Naive thymus-derived CD4-positive, alpha-beta T cell (primary cell): Measurements from ENCODE around the gene BRSK1. TPM values are rescaled to one million over a fixed set of nuclear protein-coding genes. Genes with fewer than 3 reads are reported as not detected.
A peak's percentile ranks its signal among the peaks of the same experiment; 100 is the strongest.

ENCODE experiments used
- ATAC-seq: fragments of 150-1000 bp; cut with Tn5 transposase; 2 replicates; pipeline ENCODE4 v1.10.0; 2021; ENCODE audit warnings: mild to moderate bottlenecking, moderate library complexity
- CTCF ChIA-PET: fragments of 350-600 bp; sonication (Branson Sonifier 250); formaldehyde crosslinking; loops from one replicate; lab custom pipeline; 2021; ENCODE audit warnings: antibody characterized with exemption; lab: Charles Lee
- POLR2A ChIA-PET: fragments of 350-600 bp; sonication (Branson Sonifier 250); formaldehyde crosslinking; loops from one replicate; lab custom pipeline; 2021; ENCODE audit warnings: antibody characterized with exemption, inconsistent platforms; lab: Charles Lee
- DNase-seq, 9 donors: peaks; one replicate each; pipeline versions ENCODE4 v3.0.0 to v3.0.0-alpha.2; 2020 to 2022; ENCODE audit warnings: mixed read lengths in 1 of 9
- H3K27ac ChIP-seq: one replicate; pipeline ENCODE4 v1.7.0; 2013; ENCODE audit warnings: mild to moderate bottlenecking, low read depth, low read length, moderate library complexity
- H3K27me3 ChIP-seq, 2 donors: one replicate each; pipeline ENCODE4 v1.7.0; 2013; ENCODE audit warnings: low read length in 2 of 2, mild to moderate bottlenecking in 2 of 2, moderate library complexity in 2 of 2; ENCODE audit not compliant: control insufficient read depth in 2 of 2, insufficient read depth in 2 of 2
- H3K36me3 ChIP-seq, 3 experiments: 1 replicate in 2 of 3; 2 replicates in 1 of 3; pipeline ENCODE4 v1.7.0; 2013; ENCODE audit warnings: low read length in 3 of 3, mild to moderate bottlenecking in 3 of 3, moderate library complexity in 1 of 3; ENCODE audit not compliant: insufficient read depth in 3 of 3, control insufficient read depth in 2 of 3
- H3K4me1 ChIP-seq, 2 donors: one replicate each; pipeline ENCODE4 v1.7.0; 2013; ENCODE audit warnings: low read length in 2 of 2, mild to moderate bottlenecking in 2 of 2, moderate library complexity in 1 of 2; ENCODE audit not compliant: control insufficient read depth in 2 of 2, insufficient read depth in 2 of 2
- H3K4me3 ChIP-seq: 2 replicates; pipeline ENCODE4 v1.7.0; 2013; ENCODE audit warnings: mild to moderate bottlenecking, low read length
- H3K9me3 ChIP-seq, 3 experiments: 1 replicate in 2 of 3; 2 replicates in 1 of 3; pipeline ENCODE4 v1.7.0; 2013; ENCODE audit warnings: low read length in 3 of 3; ENCODE audit not compliant: control insufficient read depth in 2 of 3
- H3K27ac Mint-ChIP-seq, 9 donors: one replicate each; pipeline ENCODE4 v1.8.0; 2020 to 2022; ENCODE audit warnings: mixed read lengths in 9 of 9, mild to moderate bottlenecking in 8 of 9, moderate library complexity in 5 of 9, inconsistent platforms in 2 of 9
- H3K27me3 Mint-ChIP-seq, 5 donors: one replicate each; pipeline ENCODE4 v1.8.0; 2021 to 2022; ENCODE audit warnings: mixed read lengths in 5 of 5, mild to moderate bottlenecking in 1 of 5
- H3K36me3 Mint-ChIP-seq, 5 donors: one replicate each; pipeline ENCODE4 v1.8.0; 2020 to 2022; ENCODE audit warnings: mixed read lengths in 5 of 5, mild to moderate bottlenecking in 3 of 5, inconsistent platforms in 1 of 5
- H3K4me1 Mint-ChIP-seq, 7 donors: one replicate each; pipeline ENCODE4 v1.8.0; 2020 to 2022; ENCODE audit warnings: mixed read lengths in 7 of 7, mild to moderate bottlenecking in 3 of 7, inconsistent platforms in 1 of 7
- H3K4me3 Mint-ChIP-seq, 10 donors: one replicate each; pipeline ENCODE4 v1.8.0; 2020 to 2022; ENCODE audit warnings: mild to moderate bottlenecking in 10 of 10, mixed read lengths in 10 of 10, moderate library complexity in 6 of 10, inconsistent platforms in 2 of 10
- H3K9me3 Mint-ChIP-seq, 11 donors: one replicate each; pipeline ENCODE4 v1.8.0; 2020 to 2022; ENCODE audit warnings: mixed read lengths in 11 of 11, mild to moderate bottlenecking in 4 of 11, inconsistent platforms in 1 of 11, moderate library complexity in 1 of 11
- intact Hi-C, 2 donors: fragments of 100-400 bp; cut with micrococcal nuclease; formaldehyde crosslinking; loops; one replicate each; pipeline ENCODE4 v1.15.1; 2023
- polyA plus RNA-seq, 2 donors: library from polyadenylated mRNA; unstranded; fragments of 300-500 nt; fragmentation: Illumina TruSeq; gene quantifications; one replicate each; pipeline ENCODE4 v1.2.3, GENCODE V29; 2021
- total RNA-seq, 6 experiments: library from RNA in 5 of 6; stranded (reverse) in 5 of 6; gene quantifications; 1 replicate in 5 of 6; 2 replicates in 1 of 6; pipeline ENCODE4 v1.2.3 and lab custom pipeline; 2021 to 2026

BRSK1 gene
- total and polyA plus RNA-seq, 7 experiments from 2014 or later: 0.41 to 6.3 (median 3.4) TPM; not detected in 2

DNA sequence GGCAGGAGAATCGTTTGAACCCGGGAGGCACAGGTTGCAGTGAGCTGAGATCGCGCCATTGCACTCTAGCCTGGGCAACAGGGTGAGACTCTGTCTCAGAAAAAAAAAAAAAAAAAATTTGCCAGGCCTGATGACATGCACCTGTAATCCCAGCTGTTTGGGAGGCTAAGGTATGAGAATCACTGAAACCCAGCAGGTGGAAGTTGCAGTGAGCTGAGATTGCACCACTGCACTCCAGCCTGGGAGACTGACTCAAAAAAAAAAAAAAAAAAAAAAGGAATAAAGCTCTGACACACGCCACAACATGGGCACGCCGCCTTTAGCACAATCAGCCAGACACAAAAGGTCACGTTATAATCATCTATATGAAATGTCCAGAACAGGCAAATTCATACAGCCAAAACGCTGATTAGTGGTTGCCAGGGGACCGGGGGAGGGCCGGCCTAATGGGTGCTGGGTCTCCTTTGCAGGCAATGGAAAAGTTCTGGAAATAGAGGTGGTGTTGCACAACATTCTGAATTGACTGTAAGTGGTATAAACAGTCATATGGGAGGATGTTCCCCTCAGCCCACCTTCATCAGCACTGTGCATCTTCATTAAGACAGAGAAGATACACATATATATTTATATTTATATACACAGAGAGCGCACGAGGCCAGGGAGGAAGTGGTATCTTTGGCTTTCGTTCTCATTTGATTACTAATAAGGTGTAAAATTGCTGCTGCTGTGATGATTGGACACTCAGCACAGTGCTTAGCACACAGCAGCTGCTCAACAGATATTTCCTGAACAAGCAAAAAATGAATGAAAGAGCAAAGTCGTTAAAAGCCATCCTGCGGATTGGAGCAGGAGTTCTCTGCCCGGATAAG is 7.7 kb upstream of the BRSK1 start:
- intact Hi-C loops: no loop called here
- DNase-seq (no peak), ATAC-seq (no peak)
- CTCF ChIA-PET: interaction anchor here (0.7 kb wide), 1 partner anchor 42 kb away, joined by 3 read pairs; no protein-coding TSS in a partner anchor
- POLR2A ChIA-PET: interaction anchor here (0.6 to 8.2 kb wide), 2 partner anchors 19 to 230 kb away, joined by 3 to 156 read pairs; partner anchors contain the start of gene PPP6R1
- no peaks in the 10 kb centered on the region for H3K9me3 ChIP-seq
- H3K36me3 Mint-ChIP-seq: peaks cover 5 to 41% (median 13%) of the 10 kb centered on the region in 5 donors
- peaks cover 12 to 33% (median 28%) of the 10 kb centered on the region in 7 donors for H3K4me1 Mint-ChIP-seq
- H3K4me3 ChIP-seq: no peak overlapping the region
- no peaks in the 10 kb centered on the region for H3K27me3 Mint-ChIP-seq
- peaks cover 6 to 32% of the 10 kb centered on the region in 2 donors for H3K4me1 ChIP-seq
- H3K36me3 ChIP-seq: peaks cover 0 to 58% (median 0%) of the 10 kb centered on the region in 3 experiments
- H3K27ac ChIP-seq: no peak overlapping the region
- peak overlapping the region in 2 of 10 donors; percentile 25 to 50 for H3K4me3 Mint-ChIP-seq
- H3K27me3 ChIP-seq: no peaks in the 10 kb centered on the region
- peaks cover 0 to 1% (median 0%) of the 10 kb centered on the region in 11 donors for H3K9me3 Mint-ChIP-seq
- peak overlapping the region in 2 of 9 donors; percentile 42 to 65 for H3K27ac Mint-ChIP-seq

DNA sequence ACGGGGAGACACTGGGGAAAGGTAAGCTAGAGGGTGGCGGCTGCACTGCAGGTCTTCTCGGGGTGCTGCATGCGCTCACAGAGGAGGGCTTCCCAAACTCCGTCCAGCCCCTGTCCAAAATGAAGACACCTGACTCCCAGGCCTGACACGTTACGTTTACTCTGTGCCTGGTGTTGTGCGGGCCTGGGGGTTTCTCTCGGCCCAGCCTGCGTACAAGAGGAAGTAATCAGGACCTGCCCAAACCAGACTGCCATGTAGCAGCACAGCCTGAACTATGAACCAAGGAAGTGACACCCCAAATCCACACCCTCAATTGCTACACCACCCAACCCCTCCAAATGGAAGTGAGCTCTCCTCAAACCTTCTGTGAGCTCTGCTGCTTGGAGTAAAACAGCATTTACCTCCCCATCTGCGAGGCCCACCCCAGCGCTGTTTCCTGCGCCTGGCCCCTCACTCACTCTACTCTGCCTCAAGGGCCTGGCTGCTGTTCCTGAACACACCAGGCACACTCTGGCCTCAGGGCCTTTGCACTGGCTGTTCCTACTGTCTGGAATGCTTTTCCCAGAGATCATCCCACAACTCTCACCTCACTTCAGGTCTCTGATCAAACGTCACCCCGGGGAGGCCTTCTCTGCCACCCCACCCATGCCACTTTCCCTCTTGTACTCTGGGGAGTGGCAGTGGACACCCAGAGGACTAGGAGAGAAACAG is 6.9 kb upstream of the BRSK1 start:
- peaks cover 6 to 32% of the 10 kb centered on the region in 2 donors for H3K4me1 ChIP-seq
- Mint-ChIP-seq H3K27me3 (no peaks in the 10 kb centered on the region), H3K36me3 (peaks cover 5 to 41% (median 13%) of the 10 kb centered on the region in 5 donors), H3K4me3 (peak overlapping the region in 4 of 10 donors; percentile 16 to 58 (median 37)), H3K4me1 (peaks cover 12 to 37% (median 32%) of the 10 kb centered on the region in 7 donors), H3K27ac (peak overlapping the region in 6 of 9 donors; percentile 40 to 80 (median 52)), H3K9me3 (peaks cover 0 to 1% (median 0%) of the 10 kb centered on the region in 11 donors)
- H3K27ac ChIP-seq: no peak overlapping the region
- ChIA-PET CTCF (no interaction called here), POLR2A (interaction anchor here (0.5 to 8.2 kb wide), 2 partner anchors 19 to 177 kb away, joined by 3 to 156 read pairs; partner anchors contain the start of gene PPP6R1)
- no peaks in the 10 kb centered on the region for H3K9me3 ChIP-seq
- no peak for DNase-seq
- H3K4me3 ChIP-seq: no peak overlapping the region
- intact Hi-C loops: no loop called here
- ATAC-seq: no peak
- no peaks in the 10 kb centered on the region for H3K27me3 ChIP-seq
- H3K36me3 ChIP-seq: peaks cover 0 to 52% (median 0%) of the 10 kb centered on the region in 3 experiments

DNA sequence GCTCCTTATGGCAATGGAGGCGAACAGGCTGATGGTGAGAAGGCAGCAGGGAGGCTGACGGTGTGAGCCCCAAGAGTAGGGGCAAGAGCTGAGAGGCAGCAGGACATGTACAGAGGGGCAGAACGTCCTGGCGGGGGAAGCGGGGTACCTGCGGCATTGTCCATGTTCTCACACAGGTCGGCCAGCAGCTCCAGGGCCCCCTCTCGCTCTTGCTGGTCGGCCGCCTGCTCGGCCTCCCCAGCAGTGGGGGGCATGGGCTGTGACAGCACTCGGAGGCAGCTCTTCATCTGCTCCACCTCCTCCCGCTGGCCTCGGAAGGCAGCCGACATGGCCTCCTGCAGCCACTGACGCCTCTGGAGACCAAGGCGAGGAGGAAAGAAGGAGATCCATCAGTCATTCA is 6.3 kb upstream of the BRSK1 start:
- H3K4me1 ChIP-seq: peaks cover 6 to 32% of the 10 kb centered on the region in 2 donors
- no peaks in the 10 kb centered on the region for H3K27me3 ChIP-seq
- DNase-seq: no peak
- no peaks in the 10 kb centered on the region for H3K27me3 Mint-ChIP-seq
- H3K9me3 ChIP-seq: no peaks in the 10 kb centered on the region
- peaks cover 0 to 35% (median 10%) of the 10 kb centered on the region in 5 donors for H3K36me3 Mint-ChIP-seq
- peaks cover 12 to 38% (median 32%) of the 10 kb centered on the region in 7 donors for H3K4me1 Mint-ChIP-seq
- CTCF ChIA-PET: no interaction called here
- H3K4me3 Mint-ChIP-seq: peak overlapping the region in 4 of 10 donors; percentile 21 to 58 (median 50)
- H3K36me3 ChIP-seq: peaks cover 0 to 47% (median 0%) of the 10 kb centered on the region in 3 experiments
- peaks cover 0 to 1% (median 0%) of the 10 kb centered on the region in 11 donors for H3K9me3 Mint-ChIP-seq
- H3K4me3 ChIP-seq: no peak overlapping the region
- H3K27ac Mint-ChIP-seq: peak overlapping the region in 5 of 9 donors; percentile 40 to 80 (median 61)
- no peak overlapping the region for H3K27ac ChIP-seq
- no peak for ATAC-seq
- intact Hi-C loops: no loop called here
- POLR2A ChIA-PET: interaction anchor here (0.5 to 8.2 kb wide), 3 partner anchors 20 to 176 kb away, joined by 3 to 156 read pairs (median 5); partner anchors contain the start of gene PPP6R1

DNA sequence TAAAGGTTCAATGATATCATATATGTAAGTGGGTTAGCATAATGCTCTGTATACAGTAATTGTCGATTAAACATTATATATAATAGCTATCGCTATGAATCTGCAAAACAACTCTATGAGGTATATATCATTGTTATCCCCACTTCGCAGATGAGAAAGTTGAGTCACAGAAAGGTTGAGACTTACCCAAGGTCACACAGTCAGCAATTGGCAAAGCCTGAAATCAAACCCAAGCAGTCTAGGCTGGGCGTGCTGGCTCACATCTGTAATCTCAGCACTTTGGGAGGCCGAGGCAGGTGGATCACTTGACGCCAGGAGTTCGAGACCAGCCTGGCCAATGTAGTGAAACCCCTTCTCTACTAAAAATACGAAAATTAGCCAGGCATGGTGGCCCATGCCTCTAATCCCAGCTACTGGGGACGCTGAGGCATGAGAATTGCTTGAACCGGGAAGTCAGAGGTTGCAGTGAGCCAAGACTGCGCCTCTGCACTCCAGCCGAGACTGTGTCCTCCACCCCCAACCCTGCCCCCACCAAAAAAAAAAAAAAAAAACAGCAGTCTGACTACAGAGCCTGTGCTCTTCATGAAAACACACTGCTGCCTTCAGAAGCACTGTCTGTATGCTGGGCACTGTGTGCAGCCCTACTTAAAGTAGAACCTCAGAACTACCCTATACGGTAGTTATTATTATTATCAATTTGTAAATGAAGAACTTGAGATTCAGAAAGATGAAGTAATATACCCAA is 5.2 kb upstream of the BRSK1 start:
- H3K27ac ChIP-seq: peak overlapping the region; percentile 89
- H3K36me3 ChIP-seq: peaks cover 0 to 39% (median 0%) of the 10 kb centered on the region in 3 experiments
- peaks cover 6 to 32% of the 10 kb centered on the region in 2 donors for H3K4me1 ChIP-seq
- intact Hi-C loops: no loop called here
- Mint-ChIP-seq H3K36me3 (peaks cover 0 to 27% (median 10%) of the 10 kb centered on the region in 5 donors), H3K27me3 (peaks cover 0 to 8% (median 0%) of the 10 kb centered on the region in 5 donors), H3K9me3 (peaks cover 0 to 1% (median 0%) of the 10 kb centered on the region in 11 donors), H3K4me1 (peaks cover 12 to 49% (median 37%) of the 10 kb centered on the region in 7 donors), H3K27ac (peak overlapping the region in 6 of 9 donors; percentile 65 to 100 (median 84)), H3K4me3 (peak overlapping the region; percentile 55 to 100 (median 96))
- CTCF ChIA-PET: no interaction called here
- H3K4me3 ChIP-seq: no peak overlapping the region
- POLR2A ChIA-PET: interaction anchor here (0.7 to 8.2 kb wide), 6 partner anchors 11 to 160 kb away, joined by 3 to 156 read pairs (median 4); partner anchors contain the start of genes KMT5C, PPP6R1 and TMEM86B
- DNase-seq: no peak
- no peaks in the 10 kb centered on the region for H3K27me3 ChIP-seq
- H3K9me3 ChIP-seq: no peaks in the 10 kb centered on the region
- no peak for ATAC-seq

DNA sequence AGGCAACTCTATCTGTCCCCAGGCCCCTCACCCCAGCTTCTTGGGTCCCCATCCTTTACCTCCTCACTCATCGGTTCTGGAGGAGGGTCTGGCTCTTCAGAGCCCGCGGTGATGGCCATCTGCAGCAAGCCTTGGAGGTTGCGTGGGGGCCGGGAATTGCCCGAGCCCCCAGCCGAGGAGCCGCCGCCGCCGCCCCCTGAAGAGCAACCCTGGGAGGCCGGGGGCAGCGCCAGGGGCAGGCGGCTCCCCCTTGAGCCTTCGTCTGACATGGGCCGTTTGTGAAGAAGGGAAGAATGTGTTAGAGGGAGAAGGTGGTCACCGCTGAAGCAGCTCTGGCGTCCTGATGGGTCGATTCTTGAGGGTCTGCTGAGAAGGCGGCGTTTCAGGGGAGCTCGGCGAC is 4.5 kb upstream of the BRSK1 start:
- Mint-ChIP-seq H3K36me3 (peaks cover 0 to 23% (median 8%) of the 10 kb centered on the region in 5 donors), H3K9me3 (peaks cover 0 to 1% (median 0%) of the 10 kb centered on the region in 11 donors), H3K4me3 (peak overlapping the region; percentile 92 to 100 (median 98)), H3K27ac (peak overlapping the region; percentile 91 to 100 (median 98)), H3K4me1 (peaks cover 12 to 52% (median 38%) of the 10 kb centered on the region in 7 donors), H3K27me3 (peaks cover 0 to 9% (median 0%) of the 10 kb centered on the region in 5 donors)
- Histone ChIP-seq H3K4me1 (peaks cover 6 to 32% of the 10 kb centered on the region in 2 donors), H3K27me3 (no peaks in the 10 kb centered on the region), H3K4me3 (peak overlapping the region; percentile 91), H3K9me3 (no peaks in the 10 kb centered on the region), H3K36me3 (peaks cover 0 to 31% (median 0%) of the 10 kb centered on the region in 3 experiments), H3K27ac (peak overlapping the region; percentile 89)
- DNase-seq (no peak), ATAC-seq (no peak)
- POLR2A ChIA-PET: interaction anchor here (0.8 to 8.2 kb wide), 11 partner anchors 12 to 130 kb away, joined by 3 to 156 read pairs (median 5); partner anchors contain the start of genes KMT5C, PPP6R1, RPL28 and TMEM238
- CTCF ChIA-PET: interaction anchor here (1.5 kb wide), 1 partner anchor 12 kb away, joined by 4 read pairs; no protein-coding TSS in a partner anchor
- intact Hi-C loops: no loop called here
